MCF 10A (cell line): ENCODE data around the gene APBA1. TPM values are rescaled to one million over a fixed set of nuclear protein-coding genes. Genes with fewer than 3 reads are reported as not detected.

Source experiments
- BruUV-seq: library from RNA; stranded (reverse); fragments of 400-500 nt; replicated peaks from 2 replicates; lab custom pipeline; 2021; lab: Mats Ljungman, UMichigan
- CTCF ChIA-PET: fragments of 300-600 bp; sonication (Branson Sonifier 250); formaldehyde crosslinking; extraction: SDS; loops from one replicate; lab custom pipeline; 2021; ENCODE audit warnings: antibody characterized with exemption, inconsistent platforms; lab: Yijun Ruan, JAX
- POLR2A ChIA-PET: fragments of 300-600, 350-650 bp; sonication (Branson Sonifier 250); formaldehyde crosslinking; extraction: SDS; loops from one replicate; lab custom pipeline; 2020; ENCODE audit warnings: antibody characterized with exemption, inconsistent platforms; lab: Yijun Ruan, JAX
- DNase-seq: peaks from one replicate; pipeline ENCODE4 v3.0.0-alpha.2; 2018; ENCODE audit not compliant: unreplicated experiment
- H3K27ac Mint-ChIP-seq: one replicate; pipeline ENCODE4 v1.8.0; 2022; ENCODE audit warnings: mild to moderate bottlenecking, low read depth, mixed read lengths; ENCODE audit not compliant: unreplicated experiment
- H3K27me3 Mint-ChIP-seq: one replicate; pipeline ENCODE4 v1.8.0; 2022; ENCODE audit warnings: mixed read lengths; ENCODE audit not compliant: insufficient read depth, unreplicated experiment
- H3K36me3 Mint-ChIP-seq: one replicate; pipeline ENCODE4 v1.8.0; 2022; ENCODE audit warnings: mild to moderate bottlenecking, moderate library complexity, mixed read lengths; ENCODE audit not compliant: insufficient read depth, unreplicated experiment
- H3K4me1 Mint-ChIP-seq: one replicate; pipeline ENCODE4 v1.8.0; 2022; ENCODE audit warnings: mixed read lengths; ENCODE audit not compliant: insufficient read depth, unreplicated experiment
- H3K4me3 Mint-ChIP-seq: one replicate; pipeline ENCODE4 v1.8.0; 2022; ENCODE audit warnings: mild to moderate bottlenecking, moderate library complexity, mixed read lengths; ENCODE audit not compliant: unreplicated experiment
- H3K9me3 Mint-ChIP-seq: one replicate; pipeline ENCODE4 v1.8.0; 2022; ENCODE audit warnings: mixed read lengths; ENCODE audit not compliant: unreplicated experiment
- intact Hi-C: fragments of 100-400 bp; cut with micrococcal nuclease; formaldehyde crosslinking; loops from 2 replicates; pipeline ENCODE4 v1.14.1; 2022
- total RNA-seq: library from RNA; stranded (reverse); gene quantifications from 2 replicates; pipeline ENCODE4 v1.2.3, GENCODE V29; 2022
- TF ChIP-seq, protein P1 (sequence below): fragments of 200-600 bp; IDR thresholded peaks from one replicate; pipeline ENCODE4 v1.8.0; 2022; ENCODE audit warnings: antibody characterized with exemption, mild to moderate bottlenecking; ENCODE audit not compliant: unreplicated experiment

APBA1 gene
- total RNA-seq, 1 experiment from 2014 or later, result 0.07 TPM

DNA sequence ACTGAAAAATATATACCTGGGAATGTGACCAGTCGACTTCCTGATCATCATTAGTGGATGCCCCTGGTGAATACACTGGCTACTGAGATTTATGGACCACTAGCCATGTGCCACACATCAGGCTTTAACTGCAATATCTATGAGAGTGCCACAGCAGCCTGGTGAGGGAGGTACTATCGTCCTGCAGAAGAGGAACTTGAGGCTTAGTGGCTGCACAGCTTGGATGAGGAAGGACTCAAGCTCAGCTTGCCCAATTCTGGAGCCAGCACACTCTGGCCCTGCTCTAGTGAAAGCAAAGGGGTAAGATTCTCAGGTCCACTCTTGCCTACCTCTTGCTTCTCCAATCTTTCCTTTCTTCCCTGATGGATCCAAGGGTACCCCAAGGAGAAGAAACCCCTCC is 217.8 kb downstream of the APBA1 start:
- DNase-seq, result no peak
- CTCF ChIA-PET, result interaction anchor here (1.1 to 1.3 kb wide), 3 partner anchors 9 to 292 kb away, joined by 3 read pairs; no protein-coding TSS in a partner anchor

GRCh38 chr9:69453746-69454145 is 218.4 kb downstream of the APBA1 start:
- intact Hi-C loops, result no loop called here
- no TSS peak for BruUV-seq
- no peak for DNase-seq
- H3K4me1 Mint-ChIP-seq, result no peaks in the 10 kb centered on the region
- H3K9me3 Mint-ChIP-seq, result no peaks in the 10 kb centered on the region
- H3K27ac Mint-ChIP-seq, result no peak overlapping the region
- no peak overlapping the region for H3K4me3 Mint-ChIP-seq
- TF ChIP-seq, protein P1, sequence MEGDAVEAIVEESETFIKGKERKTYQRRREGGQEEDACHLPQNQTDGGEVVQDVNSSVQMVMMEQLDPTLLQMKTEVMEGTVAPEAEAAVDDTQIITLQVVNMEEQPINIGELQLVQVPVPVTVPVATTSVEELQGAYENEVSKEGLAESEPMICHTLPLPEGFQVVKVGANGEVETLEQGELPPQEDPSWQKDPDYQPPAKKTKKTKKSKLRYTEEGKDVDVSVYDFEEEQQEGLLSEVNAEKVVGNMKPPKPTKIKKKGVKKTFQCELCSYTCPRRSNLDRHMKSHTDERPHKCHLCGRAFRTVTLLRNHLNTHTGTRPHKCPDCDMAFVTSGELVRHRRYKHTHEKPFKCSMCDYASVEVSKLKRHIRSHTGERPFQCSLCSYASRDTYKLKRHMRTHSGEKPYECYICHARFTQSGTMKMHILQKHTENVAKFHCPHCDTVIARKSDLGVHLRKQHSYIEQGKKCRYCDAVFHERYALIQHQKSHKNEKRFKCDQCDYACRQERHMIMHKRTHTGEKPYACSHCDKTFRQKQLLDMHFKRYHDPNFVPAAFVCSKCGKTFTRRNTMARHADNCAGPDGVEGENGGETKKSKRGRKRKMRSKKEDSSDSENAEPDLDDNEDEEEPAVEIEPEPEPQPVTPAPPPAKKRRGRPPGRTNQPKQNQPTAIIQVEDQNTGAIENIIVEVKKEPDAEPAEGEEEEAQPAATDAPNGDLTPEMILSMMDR, result no peak
- CTCF ChIA-PET, result interaction anchor here (0.6 kb wide), 1 partner anchor 34 kb away, joined by 3 read pairs; no protein-coding TSS in a partner anchor
- POLR2A ChIA-PET, result no interaction called here
- H3K36me3 Mint-ChIP-seq, result no peaks in the 10 kb centered on the region
- H3K27me3 Mint-ChIP-seq, result peaks cover 20% of the 10 kb centered on the region

More for the DNA sequence above, 217.8 kb downstream of the APBA1 start:
- no peaks in the 10 kb centered on the region for H3K9me3 Mint-ChIP-seq
- H3K4me1 Mint-ChIP-seq, result no peaks in the 10 kb centered on the region
- peaks cover 22% of the 10 kb centered on the region for H3K27me3 Mint-ChIP-seq
- BruUV-seq, result no TSS peak
- H3K36me3 Mint-ChIP-seq, result no peaks in the 10 kb centered on the region
- TF ChIP-seq, protein P1, result no peak
- intact Hi-C loops, result no loop called here
- POLR2A ChIA-PET, result no interaction called here
- H3K27ac Mint-ChIP-seq, result no peak overlapping the region
- no peak overlapping the region for H3K4me3 Mint-ChIP-seq

GRCh38 chr9:69452110-69452782 is 219.9 kb downstream of the APBA1 start:
- no peaks in the 10 kb centered on the region for H3K4me1 Mint-ChIP-seq
- ChIA-PET CTCF (interaction anchor here (2.5 kb wide), 1 partner anchor 30 kb away, joined by 17 read pairs; no protein-coding TSS in a partner anchor), POLR2A (no interaction called here)
- H3K27me3 Mint-ChIP-seq, result peaks cover 5% of the 10 kb centered on the region
- BruUV-seq, result no TSS peak
- intact Hi-C loops, result no loop called here
- H3K9me3 Mint-ChIP-seq, result no peaks in the 10 kb centered on the region
- no peaks in the 10 kb centered on the region for H3K36me3 Mint-ChIP-seq
- no peak overlapping the region for H3K4me3 Mint-ChIP-seq
- no peak for DNase-seq
- H3K27ac Mint-ChIP-seq, result no peak overlapping the region
- TF ChIP-seq, protein P1, result no peak

DNA sequence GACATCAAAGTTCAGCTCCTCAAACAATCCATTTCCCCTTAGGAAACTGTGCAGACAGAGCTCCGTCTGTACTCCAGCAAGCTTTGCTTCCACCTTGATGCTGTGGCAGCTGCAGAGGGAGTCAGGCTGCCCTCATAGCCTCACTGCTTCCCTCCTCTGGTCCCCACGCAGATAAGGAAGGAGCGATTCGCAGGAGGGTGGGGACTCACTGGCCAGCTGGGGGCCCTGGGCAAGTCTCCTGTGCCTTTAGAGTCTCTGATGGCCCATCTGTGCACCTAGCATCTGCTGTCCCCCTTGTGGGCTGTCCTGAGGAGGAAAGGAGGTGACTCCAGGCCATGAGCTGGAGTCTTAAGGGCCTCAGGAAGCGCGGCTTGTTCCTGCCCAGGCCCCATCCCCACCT is 225.7 kb downstream of the APBA1 start:
- no peak overlapping the region for H3K27ac Mint-ChIP-seq
- H3K9me3 Mint-ChIP-seq, result no peaks in the 10 kb centered on the region
- BruUV-seq, result no TSS peak
- POLR2A ChIA-PET, result no interaction called here
- TF ChIP-seq, protein P1, result no peak
- DNase-seq, result no peak
- H3K27me3 Mint-ChIP-seq, result peaks cover 24% of the 10 kb centered on the region
- H3K4me3 Mint-ChIP-seq, result no peak overlapping the region
- no peaks in the 10 kb centered on the region for H3K4me1 Mint-ChIP-seq
- H3K36me3 Mint-ChIP-seq, result no peaks in the 10 kb centered on the region
- CTCF ChIA-PET, result interaction anchor here (0.5 to 3.2 kb wide), 2 partner anchors 25 to 499 kb away, joined by 3 to 11 read pairs; no protein-coding TSS in a partner anchor
- intact Hi-C loops, result no loop called here
